GM23338 (cell line): Measurements from ENCODE around the gene SHISAL1. TPM values are rescaled to one million over a fixed set of nuclear protein-coding genes. Genes with fewer than 3 reads are reported as not detected.

Source experiments
- ATAC-seq: fragments of 200-7000 bp; cut with Tn5 transposase; 3 replicates; pipeline ENCODE4 v1.9.1; 2020
- DNase-seq: peaks from one replicate; pipeline ENCODE4 v3.0.0-alpha.2; 2015; ENCODE audit warnings: low spot score
- H2AFZ ChIP-seq: fragments of 200-600 bp; sonication (generic); 2 replicates; pipeline ENCODE4 v1.8.0; 2016; ENCODE audit warnings: antibody characterized with exemption, mild to moderate bottlenecking, moderate library complexity
- H3F3A ChIP-seq: fragments of 200-600 bp; sonication (generic); replicated peaks from 2 replicates; pipeline ENCODE4 v1.8.0; 2017; ENCODE audit warnings: antibody characterized with exemption, mixed run types, low read depth
- H3K27ac ChIP-seq: fragments of 200-600 bp; sonication (generic); 2 replicates; pipeline ENCODE4 v1.6.1; 2016; ENCODE audit warnings: low read depth
- H3K27me3 ChIP-seq: fragments of 200-600 bp; sonication (generic); 2 replicates; pipeline ENCODE4 v1.8.0; 2016; ENCODE audit warnings: mild to moderate bottlenecking, mixed run types, moderate library complexity; ENCODE audit not compliant: insufficient read depth
- H3K36me3 ChIP-seq: fragments of 200-600 bp; sonication (generic); 2 replicates; pipeline ENCODE4 v1.8.0; 2016; ENCODE audit warnings: mild to moderate bottlenecking; ENCODE audit not compliant: insufficient read depth
- H3K4me1 ChIP-seq: fragments of 200-600 bp; sonication (generic); 2 replicates; pipeline ENCODE4 v1.8.0; 2016; ENCODE audit warnings: mild to moderate bottlenecking, moderate library complexity; ENCODE audit not compliant: insufficient read depth
- H3K4me2 ChIP-seq: fragments of 200-600 bp; sonication (generic); 2 replicates; pipeline ENCODE4 v1.7.1; 2017; ENCODE audit warnings: mixed run types
- H3K4me3 ChIP-seq: fragments of 200-600 bp; sonication (generic); 2 replicates; pipeline ENCODE4 v1.6.1; 2016; ENCODE audit warnings: mixed run types
- H3K79me2 ChIP-seq: fragments of 200-600 bp; sonication (generic); replicated peaks from 2 replicates; pipeline ENCODE4 v1.8.0; 2017; ENCODE audit warnings: mild to moderate bottlenecking; ENCODE audit not compliant: insufficient read depth
- H3K9me2 ChIP-seq: fragments of 200-600 bp; sonication (generic); 2 replicates; pipeline ENCODE4 v1.8.0; 2017; ENCODE audit not compliant: insufficient read depth
- H4K20me1 ChIP-seq: fragments of 200-600 bp; sonication (generic); replicated peaks from 2 replicates; pipeline ENCODE4 v1.8.0; 2017; ENCODE audit warnings: mild to moderate bottlenecking; ENCODE audit not compliant: insufficient read depth
- H3K27ac Mint-ChIP-seq: 2 replicates; pipeline ENCODE4 v1.8.0; 2020; ENCODE audit warnings: inconsistent platforms, mild to moderate bottlenecking, moderate library complexity, mixed read lengths
- H3K27me3 Mint-ChIP-seq: 3 replicates; pipeline ENCODE4 v1.8.0; 2022; ENCODE audit warnings: low read depth, mild to moderate bottlenecking, moderate library complexity, mixed read lengths, inconsistent platforms; ENCODE audit not compliant: insufficient read depth, poor library complexity
- H3K36me3 Mint-ChIP-seq: 3 replicates; pipeline ENCODE4 v1.8.0; 2021; ENCODE audit warnings: low read depth, mild to moderate bottlenecking, inconsistent platforms, moderate library complexity, mixed read lengths
- H3K4me1 Mint-ChIP-seq: 3 replicates; pipeline ENCODE4 v1.8.0; 2020; ENCODE audit warnings: mild to moderate bottlenecking, inconsistent platforms, mixed read lengths
- H3K4me3 Mint-ChIP-seq: 3 replicates; pipeline ENCODE4 v1.8.0; 2021; ENCODE audit warnings: moderate library complexity, mild to moderate bottlenecking, inconsistent platforms, mixed read lengths
- H3K9me3 Mint-ChIP-seq: 3 replicates; pipeline ENCODE4 v1.8.0; 2020; ENCODE audit warnings: moderate library complexity, mild to moderate bottlenecking, inconsistent platforms, mixed read lengths
- CREB1 ChIP-seq: fragments of 250-450 bp; sonication (Bioruptor Pico); IDR thresholded peaks from 2 replicates; pipeline ENCODE4 v1.5.0; 2020; ENCODE audit warnings: low read depth, mild to moderate bottlenecking, moderate library complexity
- CTCF ChIP-seq, 2 experiments: fragments of 200-600 bp in 1 of 2; sonication (generic) in 1 of 2; conservative IDR thresholded peaks; 2 replicates each; pipeline versions ENCODE4 v1.5.1 to v1.6.1; 2016 to 2017; ENCODE audit warnings: antibody characterized with exemption in 2 of 2, low read depth in 2 of 2, mild to moderate bottlenecking in 2 of 2, moderate library complexity in 1 of 2
- EZH2 ChIP-seq: fragments of 200-600 bp; sonication (generic); IDR thresholded peaks from one replicate; pipeline ENCODE4 v1.8.0; 2017; ENCODE audit warnings: antibody characterized with exemption, mild to moderate bottlenecking, low read depth; ENCODE audit not compliant: unreplicated experiment
- EZH2phosphoT487 ChIP-seq: fragments of 200-600 bp; sonication (generic); IDR thresholded peaks from one replicate; pipeline ENCODE4 v1.8.1; 2018; ENCODE audit warnings: antibody characterized with exemption; ENCODE audit not compliant: unreplicated experiment
- JUNB ChIP-seq: IDR thresholded peaks from one replicate; pipeline ENCODE4 v1.6.1; 2016; ENCODE audit warnings: antibody characterized with exemption; ENCODE audit not compliant: unreplicated experiment
- NANOG ChIP-seq: IDR thresholded peaks from 2 replicates; pipeline ENCODE4 v1.6.1; 2016; ENCODE audit warnings: antibody characterized with exemption, borderline replicate concordance
- POLR2AphosphoS5 ChIP-seq: IDR thresholded peaks from 2 replicates; pipeline ENCODE4 v1.6.1; 2016; ENCODE audit warnings: antibody characterized with exemption, low read depth
- STAT1 ChIP-seq: IDR thresholded peaks from one replicate; pipeline ENCODE4 v1.6.1; 2016; ENCODE audit warnings: antibody characterized with exemption; ENCODE audit not compliant: unreplicated experiment
- ZNF114 ChIP-seq: fragments of 250-450 bp; sonication (Bioruptor Pico); IDR thresholded peaks from 2 replicates; pipeline ENCODE4 v1.5.0; 2020; ENCODE audit warnings: mild to moderate bottlenecking, moderate library complexity
- ZNF331 ChIP-seq: fragments of 250-450 bp; sonication (Bioruptor Pico); IDR thresholded peaks from 2 replicates; pipeline ENCODE4 v1.5.0; 2020; ENCODE audit warnings: low read depth, mild to moderate bottlenecking, moderate library complexity
- polyA plus RNA-seq: library from polyadenylated mRNA; unstranded; fragments of >200 nt; fragmentation: Nextera tagmentation; extraction: Ambion mirVana; gene quantifications from 2 replicates; pipeline ENCODE4 v1.2.1, GENCODE V29; 2016
- total RNA-seq: library from RNA; depleted of rRNA; stranded (reverse); fragments of >200 nt; shearing (Covaris generic); gene quantifications from 2 replicates; pipeline ENCODE4 v1.2.3, GENCODE V29; 2014
- TF ChIP-seq, protein P1 (sequence below): fragments of 250-450 bp; sonication (Bioruptor Pico); IDR thresholded peaks from 2 replicates; pipeline ENCODE4 v1.5.0; 2020; ENCODE audit warnings: mild to moderate bottlenecking, moderate library complexity
- TF ChIP-seq, protein P2 (sequence below): IDR thresholded peaks from 2 replicates; pipeline ENCODE4 v1.6.1; 2016; ENCODE audit warnings: antibody characterized with exemption
- TF ChIP-seq, protein P3 (sequence below): IDR thresholded peaks from one replicate; pipeline ENCODE4 v1.6.1; 2018; ENCODE audit warnings: antibody characterized with exemption; ENCODE audit not compliant: unreplicated experiment

Gene SHISAL1
- total and polyA plus RNA-seq, 2 experiments from 2014 or later, result 0.71 to 3.4 TPM

GRCh38 chr22:44200855-44201550 lies 111.7 kb downstream of the SHISAL1 start:
- H4K20me1 ChIP-seq, result no peaks in the 10 kb centered on the region
- no peaks in the 10 kb centered on the region for H3K79me2 ChIP-seq
- Mint-ChIP-seq H3K36me3 (no peaks in the 10 kb centered on the region), H3K27ac (no peak overlapping the region), H3K4me3 (no peak overlapping the region), H3K9me3 (no peaks in the 10 kb centered on the region), H3K4me1 (peaks cover 4% of the 10 kb centered on the region; the same call in 1 of the 3 replicates), H3K27me3 (peaks cover 2% of the 10 kb centered on the region)
- no peak overlapping the region for H3K4me2 ChIP-seq
- H3F3A ChIP-seq, result no peaks in the 10 kb centered on the region
- no peak for ATAC-seq
- DNase-seq, result no peak
- H3K27me3 ChIP-seq, result no peaks in the 10 kb centered on the region
- peak overlapping the region; percentile 69; the same call in 1 of the 2 replicates for H2AFZ ChIP-seq
- H3K27ac ChIP-seq, result no peak overlapping the region
- no peaks in the 10 kb centered on the region for H3K36me3 ChIP-seq
- H3K4me1 ChIP-seq, result no peaks in the 10 kb centered on the region
- TF ChIP-seq ZNF114 (CRISPR knock-in tag) (no peak), CREB1 (CRISPR knock-in tag) (no peak), EZH2phosphoT487 (no peak), EZH2 (no peak), CTCF (conservative IDR thresholded peaks at IDR 0.05; ENCODE audit: low read depth in 2 of 2) (no peak), ZNF331 (CRISPR knock-in tag) (no peak), JUNB (no peak), POLR2AphosphoS5 (no peak), NANOG (no peak), STAT1 (no peak)
- TF ChIP-seq, protein P1, sequence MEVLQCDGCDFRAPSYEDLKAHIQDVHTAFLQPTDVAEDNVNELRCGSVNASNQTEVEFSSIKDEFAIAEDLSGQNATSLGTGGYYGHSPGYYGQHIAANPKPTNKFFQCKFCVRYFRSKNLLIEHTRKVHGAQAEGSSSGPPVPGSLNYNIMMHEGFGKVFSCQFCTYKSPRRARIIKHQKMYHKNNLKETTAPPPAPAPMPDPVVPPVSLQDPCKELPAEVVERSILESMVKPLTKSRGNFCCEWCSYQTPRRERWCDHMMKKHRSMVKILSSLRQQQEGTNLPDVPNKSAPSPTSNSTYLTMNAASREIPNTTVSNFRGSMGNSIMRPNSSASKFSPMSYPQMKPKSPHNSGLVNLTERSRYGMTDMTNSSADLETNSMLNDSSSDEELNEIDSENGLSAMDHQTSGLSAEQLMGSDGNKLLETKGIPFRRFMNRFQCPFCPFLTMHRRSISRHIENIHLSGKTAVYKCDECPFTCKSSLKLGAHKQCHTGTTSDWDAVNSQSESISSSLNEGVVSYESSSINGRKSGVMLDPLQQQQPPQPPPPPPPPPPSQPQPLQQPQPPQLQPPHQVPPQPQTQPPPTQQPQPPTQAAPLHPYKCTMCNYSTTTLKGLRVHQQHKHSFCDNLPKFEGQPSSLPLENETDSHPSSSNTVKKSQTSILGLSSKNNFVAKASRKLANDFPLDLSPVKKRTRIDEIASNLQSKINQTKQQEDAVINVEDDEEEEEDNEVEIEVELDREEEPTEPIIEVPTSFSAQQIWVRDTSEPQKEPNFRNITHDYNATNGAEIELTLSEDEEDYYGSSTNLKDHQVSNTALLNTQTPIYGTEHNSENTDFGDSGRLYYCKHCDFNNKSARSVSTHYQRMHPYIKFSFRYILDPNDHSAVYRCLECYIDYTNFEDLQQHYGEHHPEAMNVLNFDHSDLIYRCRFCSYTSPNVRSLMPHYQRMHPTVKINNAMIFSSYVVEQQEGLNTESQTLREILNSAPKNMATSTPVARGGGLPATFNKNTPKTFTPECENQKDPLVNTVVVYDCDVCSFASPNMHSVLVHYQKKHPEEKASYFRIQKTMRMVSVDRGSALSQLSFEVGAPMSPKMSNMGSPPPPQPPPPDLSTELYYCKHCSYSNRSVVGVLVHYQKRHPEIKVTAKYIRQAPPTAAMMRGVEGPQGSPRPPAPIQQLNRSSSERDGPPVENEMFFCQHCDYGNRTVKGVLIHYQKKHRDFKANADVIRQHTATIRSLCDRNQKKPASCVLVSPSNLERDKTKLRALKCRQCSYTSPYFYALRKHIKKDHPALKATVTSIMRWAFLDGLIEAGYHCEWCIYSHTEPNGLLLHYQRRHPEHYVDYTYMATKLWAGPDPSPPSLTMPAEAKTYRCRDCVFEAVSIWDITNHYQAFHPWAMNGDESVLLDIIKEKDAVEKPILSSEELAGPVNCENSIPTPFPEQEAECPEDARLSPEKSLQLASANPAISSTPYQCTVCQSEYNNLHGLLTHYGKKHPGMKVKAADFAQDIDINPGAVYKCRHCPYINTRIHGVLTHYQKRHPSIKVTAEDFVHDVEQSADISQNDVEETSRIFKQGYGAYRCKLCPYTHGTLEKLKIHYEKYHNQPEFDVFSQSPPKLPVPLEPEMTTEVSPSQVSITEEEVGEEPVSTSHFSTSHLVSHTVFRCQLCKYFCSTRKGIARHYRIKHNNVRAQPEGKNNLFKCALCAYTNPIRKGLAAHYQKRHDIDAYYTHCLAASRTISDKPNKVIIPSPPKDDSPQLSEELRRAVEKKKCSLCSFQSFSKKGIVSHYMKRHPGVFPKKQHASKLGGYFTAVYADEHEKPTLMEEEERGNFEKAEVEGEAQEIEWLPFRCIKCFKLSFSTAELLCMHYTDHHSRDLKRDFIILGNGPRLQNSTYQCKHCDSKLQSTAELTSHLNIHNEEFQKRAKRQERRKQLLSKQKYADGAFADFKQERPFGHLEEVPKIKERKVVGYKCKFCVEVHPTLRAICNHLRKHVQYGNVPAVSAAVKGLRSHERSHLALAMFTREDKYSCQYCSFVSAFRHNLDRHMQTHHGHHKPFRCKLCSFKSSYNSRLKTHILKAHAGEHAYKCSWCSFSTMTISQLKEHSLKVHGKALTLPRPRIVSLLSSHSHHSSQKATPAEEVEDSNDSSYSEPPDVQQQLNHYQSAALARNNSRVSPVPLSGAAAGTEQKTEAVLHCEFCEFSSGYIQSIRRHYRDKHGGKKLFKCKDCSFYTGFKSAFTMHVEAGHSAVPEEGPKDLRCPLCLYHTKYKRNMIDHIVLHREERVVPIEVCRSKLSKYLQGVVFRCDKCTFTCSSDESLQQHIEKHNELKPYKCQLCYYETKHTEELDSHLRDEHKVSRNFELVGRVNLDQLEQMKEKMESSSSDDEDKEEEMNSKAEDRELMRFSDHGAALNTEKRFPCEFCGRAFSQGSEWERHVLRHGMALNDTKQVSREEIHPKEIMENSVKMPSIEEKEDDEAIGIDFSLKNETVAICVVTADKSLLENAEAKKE (CRISPR knock-in tag), result no peak
- TF ChIP-seq, protein P2, sequence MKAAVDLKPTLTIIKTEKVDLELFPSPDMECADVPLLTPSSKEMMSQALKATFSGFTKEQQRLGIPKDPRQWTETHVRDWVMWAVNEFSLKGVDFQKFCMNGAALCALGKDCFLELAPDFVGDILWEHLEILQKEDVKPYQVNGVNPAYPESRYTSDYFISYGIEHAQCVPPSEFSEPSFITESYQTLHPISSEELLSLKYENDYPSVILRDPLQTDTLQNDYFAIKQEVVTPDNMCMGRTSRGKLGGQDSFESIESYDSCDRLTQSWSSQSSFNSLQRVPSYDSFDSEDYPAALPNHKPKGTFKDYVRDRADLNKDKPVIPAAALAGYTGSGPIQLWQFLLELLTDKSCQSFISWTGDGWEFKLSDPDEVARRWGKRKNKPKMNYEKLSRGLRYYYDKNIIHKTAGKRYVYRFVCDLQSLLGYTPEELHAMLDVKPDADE, result no peak
- TF ChIP-seq, protein P3, sequence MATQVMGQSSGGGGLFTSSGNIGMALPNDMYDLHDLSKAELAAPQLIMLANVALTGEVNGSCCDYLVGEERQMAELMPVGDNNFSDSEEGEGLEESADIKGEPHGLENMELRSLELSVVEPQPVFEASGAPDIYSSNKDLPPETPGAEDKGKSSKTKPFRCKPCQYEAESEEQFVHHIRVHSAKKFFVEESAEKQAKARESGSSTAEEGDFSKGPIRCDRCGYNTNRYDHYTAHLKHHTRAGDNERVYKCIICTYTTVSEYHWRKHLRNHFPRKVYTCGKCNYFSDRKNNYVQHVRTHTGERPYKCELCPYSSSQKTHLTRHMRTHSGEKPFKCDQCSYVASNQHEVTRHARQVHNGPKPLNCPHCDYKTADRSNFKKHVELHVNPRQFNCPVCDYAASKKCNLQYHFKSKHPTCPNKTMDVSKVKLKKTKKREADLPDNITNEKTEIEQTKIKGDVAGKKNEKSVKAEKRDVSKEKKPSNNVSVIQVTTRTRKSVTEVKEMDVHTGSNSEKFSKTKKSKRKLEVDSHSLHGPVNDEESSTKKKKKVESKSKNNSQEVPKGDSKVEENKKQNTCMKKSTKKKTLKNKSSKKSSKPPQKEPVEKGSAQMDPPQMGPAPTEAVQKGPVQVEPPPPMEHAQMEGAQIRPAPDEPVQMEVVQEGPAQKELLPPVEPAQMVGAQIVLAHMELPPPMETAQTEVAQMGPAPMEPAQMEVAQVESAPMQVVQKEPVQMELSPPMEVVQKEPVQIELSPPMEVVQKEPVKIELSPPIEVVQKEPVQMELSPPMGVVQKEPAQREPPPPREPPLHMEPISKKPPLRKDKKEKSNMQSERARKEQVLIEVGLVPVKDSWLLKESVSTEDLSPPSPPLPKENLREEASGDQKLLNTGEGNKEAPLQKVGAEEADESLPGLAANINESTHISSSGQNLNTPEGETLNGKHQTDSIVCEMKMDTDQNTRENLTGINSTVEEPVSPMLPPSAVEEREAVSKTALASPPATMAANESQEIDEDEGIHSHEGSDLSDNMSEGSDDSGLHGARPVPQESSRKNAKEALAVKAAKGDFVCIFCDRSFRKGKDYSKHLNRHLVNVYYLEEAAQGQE, result no peak
- no peak overlapping the region for H3K4me3 ChIP-seq
- no peaks in the 10 kb centered on the region for H3K9me2 ChIP-seq
